ENCODE data around the gene ZNF157.

DNA sequence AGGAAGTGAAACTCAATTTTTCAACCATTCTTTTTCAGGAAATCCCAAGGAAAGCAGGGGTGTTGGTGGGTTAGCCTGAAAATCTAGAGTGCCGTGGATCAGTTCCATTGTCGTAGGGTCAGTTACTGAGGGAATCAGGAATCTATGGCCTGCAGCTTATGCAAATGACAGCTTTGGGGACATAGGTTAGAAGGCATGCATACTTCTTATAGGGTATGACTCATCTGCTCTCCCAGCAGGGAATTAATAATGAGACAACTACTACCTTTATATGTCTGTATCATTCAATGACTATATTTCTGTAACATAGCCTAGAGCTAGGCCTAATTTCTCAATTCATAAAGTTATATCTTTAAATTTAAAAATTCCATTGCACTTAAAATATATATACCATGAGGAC lies 76.1 kb downstream of the ZNF157 start:
- TF ChIP-seq, protein P1, sequence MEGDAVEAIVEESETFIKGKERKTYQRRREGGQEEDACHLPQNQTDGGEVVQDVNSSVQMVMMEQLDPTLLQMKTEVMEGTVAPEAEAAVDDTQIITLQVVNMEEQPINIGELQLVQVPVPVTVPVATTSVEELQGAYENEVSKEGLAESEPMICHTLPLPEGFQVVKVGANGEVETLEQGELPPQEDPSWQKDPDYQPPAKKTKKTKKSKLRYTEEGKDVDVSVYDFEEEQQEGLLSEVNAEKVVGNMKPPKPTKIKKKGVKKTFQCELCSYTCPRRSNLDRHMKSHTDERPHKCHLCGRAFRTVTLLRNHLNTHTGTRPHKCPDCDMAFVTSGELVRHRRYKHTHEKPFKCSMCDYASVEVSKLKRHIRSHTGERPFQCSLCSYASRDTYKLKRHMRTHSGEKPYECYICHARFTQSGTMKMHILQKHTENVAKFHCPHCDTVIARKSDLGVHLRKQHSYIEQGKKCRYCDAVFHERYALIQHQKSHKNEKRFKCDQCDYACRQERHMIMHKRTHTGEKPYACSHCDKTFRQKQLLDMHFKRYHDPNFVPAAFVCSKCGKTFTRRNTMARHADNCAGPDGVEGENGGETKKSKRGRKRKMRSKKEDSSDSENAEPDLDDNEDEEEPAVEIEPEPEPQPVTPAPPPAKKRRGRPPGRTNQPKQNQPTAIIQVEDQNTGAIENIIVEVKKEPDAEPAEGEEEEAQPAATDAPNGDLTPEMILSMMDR (IDR thresholded peaks at IDR 0.05; ENCODE audit: low read length), result no peak
- TF ChIP-seq EZH2 (optimal IDR thresholded peaks at IDR 0.05; ENCODE audit: low read depth, low read length), result no peak
- TF ChIP-seq EZH2phosphoT487 (IDR thresholded peaks at IDR 0.05; ENCODE audit: low read length), result no peak

Measured in MM.1S (cell line).